Measurements from ENCODE around the gene STIMATE.

DNA sequence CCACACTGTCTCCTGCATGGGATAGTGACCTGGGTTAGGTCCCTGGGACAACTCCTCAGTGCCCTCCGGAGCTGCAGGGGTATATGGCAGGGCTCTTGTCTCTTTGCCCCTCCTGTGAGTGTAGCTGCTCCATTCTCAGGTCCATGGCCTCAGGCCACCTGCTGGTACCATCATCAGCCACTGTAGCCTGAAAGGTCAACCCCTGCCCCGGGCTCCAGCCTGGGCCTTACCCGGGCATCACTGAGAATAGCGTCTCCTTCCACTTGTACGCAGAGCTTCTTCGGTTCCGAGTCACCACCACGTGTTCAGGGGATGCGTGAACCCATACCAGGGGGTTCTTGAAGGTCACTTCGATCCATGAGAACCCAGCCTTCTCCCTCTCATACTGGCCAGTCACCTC lies 80.7 kb downstream of the STIMATE start:
- TF ChIP-seq, protein P1, sequence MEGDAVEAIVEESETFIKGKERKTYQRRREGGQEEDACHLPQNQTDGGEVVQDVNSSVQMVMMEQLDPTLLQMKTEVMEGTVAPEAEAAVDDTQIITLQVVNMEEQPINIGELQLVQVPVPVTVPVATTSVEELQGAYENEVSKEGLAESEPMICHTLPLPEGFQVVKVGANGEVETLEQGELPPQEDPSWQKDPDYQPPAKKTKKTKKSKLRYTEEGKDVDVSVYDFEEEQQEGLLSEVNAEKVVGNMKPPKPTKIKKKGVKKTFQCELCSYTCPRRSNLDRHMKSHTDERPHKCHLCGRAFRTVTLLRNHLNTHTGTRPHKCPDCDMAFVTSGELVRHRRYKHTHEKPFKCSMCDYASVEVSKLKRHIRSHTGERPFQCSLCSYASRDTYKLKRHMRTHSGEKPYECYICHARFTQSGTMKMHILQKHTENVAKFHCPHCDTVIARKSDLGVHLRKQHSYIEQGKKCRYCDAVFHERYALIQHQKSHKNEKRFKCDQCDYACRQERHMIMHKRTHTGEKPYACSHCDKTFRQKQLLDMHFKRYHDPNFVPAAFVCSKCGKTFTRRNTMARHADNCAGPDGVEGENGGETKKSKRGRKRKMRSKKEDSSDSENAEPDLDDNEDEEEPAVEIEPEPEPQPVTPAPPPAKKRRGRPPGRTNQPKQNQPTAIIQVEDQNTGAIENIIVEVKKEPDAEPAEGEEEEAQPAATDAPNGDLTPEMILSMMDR (IDR thresholded peaks at IDR 0.05; ENCODE audit: low read length): no peak
- TF ChIP-seq EZH2 (IDR thresholded peaks at IDR 0.05; ENCODE audit: borderline replicate concordance, low read length): no peak
